ENCODE data around the gene RUBCN.

GRCh38 chr3:197753263-197753662, 16.6 kb upstream of the RUBCN start:
- TF ChIP-seq CTCF (IDR thresholded peaks at IDR 0.05; ENCODE audit: low read depth, low read length, poor library complexity, severe bottlenecking), result no peak
- TF ChIP-seq EZH2phosphoT487 (IDR thresholded peaks at IDR 0.05; ENCODE audit: borderline replicate concordance, low read length), result no peak

All from DOHH2 (cell line).